Measurements from ENCODE around the gene ACSL4.
"Not testable (repeated sequence)": the region's sequence is repeated elsewhere in the genome, so short reads cannot be mapped to it uniquely, and the experiment has no call there.

The ACSL4 gene

GRCh38 chrX:109672239-109672638, 60.8 kb downstream of the ACSL4 start:
- DNase-seq (ENCODE audit: low spot score) = no peak

GRCh38 chrX:109671170-109671569, 61.9 kb downstream of the ACSL4 start:
- DNase-seq (ENCODE audit: low spot score) = not testable (repeated sequence)

- DNase-seq (ENCODE audit: low spot score) = no peak
Measured at GRCh38 chrX:109667986-109668385, 65.1 kb downstream of the ACSL4 start.

GRCh38 chrX:109660435-109661143, 72.5 kb downstream of the ACSL4 start:
- no peak for DNase-seq (ENCODE audit: low spot score)

GRCh38 chrX:109658391-109658790, 74.7 kb downstream of the ACSL4 start:
- no peak for DNase-seq (ENCODE audit: low spot score)

- not testable (repeated sequence) for DNase-seq (ENCODE audit: low spot score)
Measured at GRCh38 chrX:109657364-109657763, 75.7 kb downstream of the ACSL4 start.

GRCh38 chrX:109656774-109657173, 76.3 kb downstream of the ACSL4 start:
- DNase-seq (ENCODE audit: low spot score) = no peak

GRCh38 chrX:109655502-109656201, 77.4 kb downstream of the ACSL4 start:
- no peak for DNase-seq (ENCODE audit: low spot score)

- no peak for DNase-seq (ENCODE audit: low spot score)
Measured at GRCh38 chrX:109654516-109655109, 78.4 kb downstream of the ACSL4 start.

GRCh38 chrX:109644671-109645070, 88.4 kb downstream of the ACSL4 start:
- not testable (repeated sequence) for DNase-seq (ENCODE audit: low spot score)

GRCh38 chrX:109643687-109644086, 89.4 kb downstream of the ACSL4 start:
- no peak for DNase-seq (ENCODE audit: low spot score)

GRCh38 chrX:109638158-109638557, 94.9 kb downstream of the ACSL4 start:
- no peak for DNase-seq (ENCODE audit: low spot score)

- DNase-seq (ENCODE audit: low spot score) = not testable (repeated sequence)
Measured at GRCh38 chrX:109637477-109637876, 95.6 kb downstream of the ACSL4 start.

GRCh38 chrX:109635146-109635545, 97.9 kb downstream of the ACSL4 start:
- peak; percentile 8 for DNase-seq (ENCODE audit: low spot score)

- DNase-seq (ENCODE audit: low spot score) = no peak
Measured at GRCh38 chrX:109632906-109633504, 100.1 kb downstream of the ACSL4 start.

- no peak for DNase-seq (ENCODE audit: low spot score)
Measured at GRCh38 chrX:109629310-109629709, 103.7 kb downstream of the ACSL4 start.

GRCh38 chrX:109626637-109627036, 106.4 kb downstream of the ACSL4 start:
- DNase-seq (ENCODE audit: low spot score) = no peak

- DNase-seq (ENCODE audit: low spot score) = peak; percentile 29
Measured at GRCh38 chrX:109624641-109625616, 108.1 kb downstream of the ACSL4 start, which contains the start of gene KCNE5. KCNE5 (minus strand) TSS chrX:109625172; CDS start chrX:109625020, 152 bp downstream.

- no peak for DNase-seq (ENCODE audit: low spot score)
Measured at GRCh38 chrX:109623997-109624396, 109.1 kb downstream of the ACSL4 start.

GRCh38 chrX:109622270-109622669, 110.8 kb downstream of the ACSL4 start:
- no peak for DNase-seq (ENCODE audit: low spot score)

GRCh38 chrX:109619771-109620170, 113.3 kb downstream of the ACSL4 start:
- no peak for DNase-seq (ENCODE audit: low spot score)
